D721Med (cell line): Measurements from ENCODE around the gene OLA1.

ENCODE experiments used
- DNase-seq: peaks from one replicate; pipeline ENCODE4 v3.0.0; 2011; ENCODE audit warnings: low spot score; ENCODE audit not compliant: insufficient read length
- FAIRE-seq: peaks from 2 replicates; lab custom pipeline; 2011; peaks lifted over from hg19 to GRCh38; lab: Jason Lieb, UNC
- TF ChIP-seq, protein P1 (sequence below): IDR thresholded peaks from 2 replicates; pipeline ENCODE4 v1.5.1; 2012; ENCODE audit warnings: mild to moderate bottlenecking, control low read depth; ENCODE audit not compliant: insufficient read depth; ENCODE audit errors: missing control alignments

The OLA1 gene

DNA sequence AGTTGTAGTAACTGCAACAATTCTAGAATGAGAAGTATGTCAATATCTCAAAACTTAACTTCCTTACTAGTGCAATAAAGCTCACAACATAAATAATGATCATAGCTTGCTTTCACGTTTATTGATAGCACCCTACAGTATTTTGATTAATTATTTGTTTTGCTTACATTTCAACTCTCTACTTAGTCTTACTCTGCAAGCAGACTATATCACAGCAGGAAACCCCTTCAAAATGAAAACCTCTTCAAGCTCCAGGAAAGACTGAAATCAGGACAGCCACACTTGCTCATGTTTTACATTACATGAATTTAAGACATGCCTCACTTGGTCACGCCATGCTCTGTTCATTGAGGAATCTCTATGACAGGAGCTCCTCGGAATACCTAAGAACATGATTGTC is 3.3 kb downstream of the OLA1 start:
- no peak for FAIRE-seq
- DNase-seq: no peak
- TF ChIP-seq, protein P1, sequence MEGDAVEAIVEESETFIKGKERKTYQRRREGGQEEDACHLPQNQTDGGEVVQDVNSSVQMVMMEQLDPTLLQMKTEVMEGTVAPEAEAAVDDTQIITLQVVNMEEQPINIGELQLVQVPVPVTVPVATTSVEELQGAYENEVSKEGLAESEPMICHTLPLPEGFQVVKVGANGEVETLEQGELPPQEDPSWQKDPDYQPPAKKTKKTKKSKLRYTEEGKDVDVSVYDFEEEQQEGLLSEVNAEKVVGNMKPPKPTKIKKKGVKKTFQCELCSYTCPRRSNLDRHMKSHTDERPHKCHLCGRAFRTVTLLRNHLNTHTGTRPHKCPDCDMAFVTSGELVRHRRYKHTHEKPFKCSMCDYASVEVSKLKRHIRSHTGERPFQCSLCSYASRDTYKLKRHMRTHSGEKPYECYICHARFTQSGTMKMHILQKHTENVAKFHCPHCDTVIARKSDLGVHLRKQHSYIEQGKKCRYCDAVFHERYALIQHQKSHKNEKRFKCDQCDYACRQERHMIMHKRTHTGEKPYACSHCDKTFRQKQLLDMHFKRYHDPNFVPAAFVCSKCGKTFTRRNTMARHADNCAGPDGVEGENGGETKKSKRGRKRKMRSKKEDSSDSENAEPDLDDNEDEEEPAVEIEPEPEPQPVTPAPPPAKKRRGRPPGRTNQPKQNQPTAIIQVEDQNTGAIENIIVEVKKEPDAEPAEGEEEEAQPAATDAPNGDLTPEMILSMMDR: no peak

DNA sequence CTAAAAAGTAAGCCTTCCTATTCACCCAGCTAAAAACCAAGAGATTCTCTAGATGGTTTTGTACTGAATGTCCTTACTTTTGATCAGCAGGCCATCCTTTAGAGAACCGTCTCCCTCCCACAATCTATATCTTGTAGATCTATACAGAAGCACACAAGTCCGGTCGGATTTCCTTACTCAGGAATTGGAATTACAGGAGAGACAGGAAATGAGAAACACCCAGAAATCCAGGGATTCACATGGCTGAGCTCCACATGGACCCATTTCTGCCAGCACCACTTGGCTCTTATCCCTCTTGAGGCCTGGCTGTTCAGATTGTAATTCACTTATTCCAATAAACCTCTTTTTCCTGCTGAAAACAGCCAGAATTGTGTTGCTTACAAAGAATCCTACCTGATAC is 4.5 kb downstream of the OLA1 start:
- DNase-seq (no peak), FAIRE-seq (no peak)
- TF ChIP-seq, protein P1: no peak

DNA sequence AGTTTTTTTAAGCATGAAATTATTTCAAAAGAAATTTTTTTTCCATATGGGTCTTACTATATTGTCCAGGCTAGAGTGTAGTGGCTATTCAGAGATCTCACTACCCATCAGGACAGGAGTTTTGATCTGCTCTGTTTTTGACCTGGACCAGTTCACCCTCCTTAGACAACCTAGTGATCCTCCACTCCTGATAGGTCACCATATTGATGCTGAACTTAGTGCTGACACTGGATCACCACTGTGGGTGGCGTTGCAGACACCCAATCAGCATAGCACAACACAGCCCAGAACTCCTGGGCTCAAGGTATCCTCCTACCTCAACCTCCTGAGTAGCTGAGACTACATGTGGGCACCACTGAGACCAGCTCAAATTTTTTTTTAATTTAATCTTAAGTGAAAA is 8.2 kb downstream of the OLA1 start:
- DNase-seq: no peak
- TF ChIP-seq, protein P1: no peak
- FAIRE-seq: no peak

DNA sequence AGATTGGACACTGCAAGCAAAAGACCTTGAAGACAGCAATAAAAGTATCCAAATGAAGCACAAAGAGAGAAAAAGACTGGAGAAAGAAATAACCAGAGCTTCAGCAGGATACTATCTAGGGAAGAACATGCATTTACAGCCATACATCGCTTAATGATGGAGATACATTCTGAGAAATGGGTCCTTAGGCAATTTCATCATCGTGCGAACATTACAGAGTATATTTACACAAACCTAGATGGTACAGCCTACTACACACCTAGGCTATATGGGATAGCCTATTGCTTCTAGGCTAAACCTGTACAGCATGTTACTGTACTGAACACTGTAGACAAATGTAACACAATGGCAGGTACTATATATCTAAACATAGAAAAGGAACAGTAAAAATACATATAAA is 11.9 kb downstream of the OLA1 start:
- FAIRE-seq (no peak), DNase-seq (no peak)
- TF ChIP-seq, protein P1: no peak

DNA sequence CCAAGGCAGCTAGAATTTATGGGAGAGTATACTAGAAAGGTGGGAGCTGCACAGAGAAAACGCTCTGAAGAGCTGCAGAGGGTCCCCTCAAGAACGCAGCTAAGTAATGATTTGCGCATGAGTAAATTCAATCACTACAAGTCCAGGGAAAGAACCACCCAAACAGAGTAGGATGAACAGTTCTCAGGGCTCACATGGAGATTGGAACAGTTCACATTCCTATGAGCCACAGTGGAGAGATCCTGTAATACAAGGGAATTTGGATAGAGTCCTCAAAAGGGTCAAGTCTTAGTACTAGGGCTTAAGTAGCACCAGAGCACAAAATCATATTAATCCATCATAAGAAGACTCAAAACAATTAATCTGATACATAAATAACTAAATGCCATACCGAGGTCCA is 12.7 kb downstream of the OLA1 start:
- no peak for FAIRE-seq
- DNase-seq: no peak
- TF ChIP-seq, protein P1: no peak

DNA sequence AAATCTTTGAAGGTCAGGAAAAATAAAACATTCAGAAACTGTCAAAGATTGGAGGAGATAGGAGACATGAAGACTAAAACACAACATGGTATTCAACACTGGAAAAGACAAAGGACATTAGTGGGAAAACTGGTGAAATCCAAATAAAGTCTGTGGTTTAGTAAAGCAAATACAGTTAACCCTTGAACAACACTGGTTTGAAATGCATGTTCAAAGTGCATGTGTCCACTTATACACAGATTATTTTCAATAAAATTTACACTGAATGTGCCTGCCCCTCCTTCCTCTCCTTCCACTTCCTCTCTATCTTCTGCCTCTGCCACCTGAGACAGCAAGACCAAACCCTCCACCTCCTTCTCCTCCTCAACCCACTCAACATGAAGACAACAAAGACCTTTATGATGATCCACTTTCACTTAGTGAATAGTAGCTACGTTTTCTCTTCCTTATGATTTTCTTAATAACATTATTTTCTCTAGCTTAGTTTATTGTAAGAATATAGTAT is 14.5 kb downstream of the OLA1 start:
- TF ChIP-seq, protein P1: no peak
- DNase-seq (no peak), FAIRE-seq (no peak)

DNA sequence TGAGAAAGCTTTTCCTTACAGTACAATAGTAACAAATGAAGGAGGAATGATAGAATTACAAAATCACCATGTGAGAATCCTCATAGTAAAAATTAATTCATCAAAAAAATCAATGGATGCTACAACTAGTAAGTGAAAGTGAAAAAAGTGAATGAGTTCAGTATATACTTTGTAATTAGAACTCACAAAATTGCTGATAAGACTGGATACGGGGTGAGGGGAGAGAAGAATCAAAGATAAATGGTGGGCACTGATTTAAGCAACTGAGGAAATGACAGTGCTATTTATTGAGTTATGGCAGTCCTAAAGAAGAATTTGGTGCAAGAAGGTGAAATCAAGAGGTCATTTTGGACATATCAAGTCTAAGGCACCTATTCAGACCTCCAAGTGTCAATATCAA is 20.6 kb downstream of the OLA1 start:
- DNase-seq: no peak
- FAIRE-seq: no peak
- TF ChIP-seq, protein P1: no peak
